HG02610 (cell line): ENCODE data around the gene TMEM178A.
"Not testable (repeated sequence)": the region's sequence is repeated elsewhere in the genome, so short reads cannot be mapped to it uniquely, and the experiment has no call there.

Experiments used
- ATAC-seq: cut with Tn5 transposase; IDR thresholded peaks from one replicate; pipeline ENCODE4 v1.9.1; 2021; ENCODE audit warnings: mild to moderate bottlenecking, moderate library complexity; ENCODE audit not compliant: unreplicated experiment

TMEM178A gene

GRCh38 chr2:39647104-39647765, 18.5 kb upstream of the TMEM178A start:
- ATAC-seq = no peak

GRCh38 chr2:39648580-39648979, 17.1 kb upstream of the TMEM178A start:
- no peak for ATAC-seq

- ATAC-seq = no peak
These were observed 16.2 kb upstream of the TMEM178A start for GRCh38 chr2:39649511-39649910.

GRCh38 chr2:39650468-39650867, 15.2 kb upstream of the TMEM178A start:
- no peak for ATAC-seq

GRCh38 chr2:39656215-39656614, 9.5 kb upstream of the TMEM178A start:
- not testable (repeated sequence) for ATAC-seq

- no peak for ATAC-seq
These were observed 8.3 kb upstream of the TMEM178A start for GRCh38 chr2:39657287-39657937.

GRCh38 chr2:39658371-39658770, 7.3 kb upstream of the TMEM178A start:
- no peak for ATAC-seq

GRCh38 chr2:39659765-39660611, 5.7 kb upstream of the TMEM178A start:
- ATAC-seq = no peak

GRCh38 chr2:39660612-39661236, 5.0 kb upstream of the TMEM178A start:
- ATAC-seq = no peak

GRCh38 chr2:39661826-39662225, 3.9 kb upstream of the TMEM178A start:
- ATAC-seq = no peak

- ATAC-seq = no peak
These were observed 2.4 kb upstream of the TMEM178A start for GRCh38 chr2:39663187-39663930.

- no peak for ATAC-seq
These were observed 1.4 kb upstream of the TMEM178A start for GRCh38 chr2:39664232-39664887.

- no peak for ATAC-seq
These were observed 677 bp upstream of the TMEM178A start for GRCh38 chr2:39664888-39665591.

- ATAC-seq = no peak
These were observed 879 bp downstream of the TMEM178A start for GRCh38 chr2:39666491-39667101.

- ATAC-seq = no peak
These were observed 1.6 kb downstream of the TMEM178A start for GRCh38 chr2:39667104-39667885.

GRCh38 chr2:39667886-39668276, 2.2 kb downstream of the TMEM178A start:
- no peak for ATAC-seq

- ATAC-seq = no peak
These were observed 2.9 kb downstream of the TMEM178A start for GRCh38 chr2:39668576-39669080.

GRCh38 chr2:39671604-39672003, 5.9 kb downstream of the TMEM178A start:
- no peak for ATAC-seq
